DND-41 (cell line): Measurements from ENCODE around the gene TPCN1.
A peak's percentile ranks its signal among the peaks of the same experiment; 100 is the strongest.

ENCODE experiments used
- ATAC-seq: fragments of 200-7000 bp; cut with Tn5 transposase; 3 replicates; pipeline ENCODE4 v1.9.1; 2021; ENCODE audit warnings: low read depth; ENCODE audit not compliant: insufficient read depth
- DNase-seq: peaks from one replicate; pipeline ENCODE4 v3.0.0-alpha.2; 2020
- H2AFZ ChIP-seq: 2 replicates; pipeline ENCODE4 v1.6.0; 2012; ENCODE audit warnings: low read depth, low read length
- H3K27ac ChIP-seq: 2 replicates; pipeline ENCODE4 v1.5.1; 2012; ENCODE audit warnings: low read length, inconsistent platforms
- H3K27me3 ChIP-seq: fragments of 200-600 bp; sonication (generic); 2 replicates; pipeline ENCODE4 v1.6.0; 2012; ENCODE audit warnings: low read length, mild to moderate bottlenecking, inconsistent platforms; ENCODE audit not compliant: insufficient read depth, poor library complexity
- H3K36me3 ChIP-seq: 2 replicates; pipeline ENCODE4 v1.5.1; 2012; ENCODE audit warnings: low read length, inconsistent platforms; ENCODE audit not compliant: insufficient read depth
- H3K4me1 ChIP-seq: 2 replicates; pipeline ENCODE4 v1.5.1; 2012; ENCODE audit warnings: mild to moderate bottlenecking, low read length; ENCODE audit not compliant: insufficient read depth
- H3K4me2 ChIP-seq: 2 replicates; pipeline ENCODE4 v1.6.0; 2012; ENCODE audit warnings: mild to moderate bottlenecking, moderate library complexity, low read length, inconsistent platforms; ENCODE audit not compliant: insufficient read depth
- H3K4me3 ChIP-seq, 2 experiments: fragments of 200-600 bp in 1 of 2; shearing (Covaris generic) in 1 of 2; 2 replicates each; pipeline ENCODE4 v1.5.1; 2012 to 2016; ENCODE audit warnings: inconsistent platforms in 2 of 2, low read length in 2 of 2, mild to moderate bottlenecking in 2 of 2, low read depth in 1 of 2, moderate library complexity in 1 of 2
- H3K79me2 ChIP-seq: 2 replicates; pipeline ENCODE4 v1.6.0; 2012; ENCODE audit warnings: low read length, inconsistent platforms; ENCODE audit not compliant: insufficient read depth
- H3K9ac ChIP-seq: 2 replicates; pipeline ENCODE4 v1.6.0; 2012; ENCODE audit warnings: low read depth, mild to moderate bottlenecking, inconsistent platforms, low read length, moderate library complexity
- H3K9me3 ChIP-seq: 2 replicates; pipeline ENCODE4 v1.5.1; 2012; ENCODE audit warnings: low read length, moderate library complexity, mild to moderate bottlenecking, inconsistent platforms; ENCODE audit not compliant: insufficient read depth, severe bottlenecking
- H4K20me1 ChIP-seq: 2 replicates; pipeline ENCODE4 v1.6.0; 2012; ENCODE audit warnings: low read length; ENCODE audit not compliant: insufficient read depth
- EZH2 ChIP-seq: IDR thresholded peaks from 3 replicates; pipeline ENCODE4 v1.6.1; 2012; ENCODE audit warnings: borderline replicate concordance, low read depth, mild to moderate bottlenecking, moderate library complexity, low read length, inconsistent platforms; ENCODE audit not compliant: severe bottlenecking
- TF ChIP-seq, protein P1 (sequence below): IDR thresholded peaks from 2 replicates; pipeline ENCODE4 v1.5.1; 2012; ENCODE audit warnings: borderline replicate concordance, low read length, moderate library complexity, mild to moderate bottlenecking; ENCODE audit not compliant: poor library complexity, severe bottlenecking; ENCODE audit errors: extremely low read depth

The TPCN1 gene

GRCh38 chr12:113254298-113254697, 33.0 kb downstream of the TPCN1 start:
- H3K79me2 ChIP-seq = no peaks in the 10 kb centered on the region
- no peak for TF ChIP-seq EZH2
- TF ChIP-seq, protein P1, sequence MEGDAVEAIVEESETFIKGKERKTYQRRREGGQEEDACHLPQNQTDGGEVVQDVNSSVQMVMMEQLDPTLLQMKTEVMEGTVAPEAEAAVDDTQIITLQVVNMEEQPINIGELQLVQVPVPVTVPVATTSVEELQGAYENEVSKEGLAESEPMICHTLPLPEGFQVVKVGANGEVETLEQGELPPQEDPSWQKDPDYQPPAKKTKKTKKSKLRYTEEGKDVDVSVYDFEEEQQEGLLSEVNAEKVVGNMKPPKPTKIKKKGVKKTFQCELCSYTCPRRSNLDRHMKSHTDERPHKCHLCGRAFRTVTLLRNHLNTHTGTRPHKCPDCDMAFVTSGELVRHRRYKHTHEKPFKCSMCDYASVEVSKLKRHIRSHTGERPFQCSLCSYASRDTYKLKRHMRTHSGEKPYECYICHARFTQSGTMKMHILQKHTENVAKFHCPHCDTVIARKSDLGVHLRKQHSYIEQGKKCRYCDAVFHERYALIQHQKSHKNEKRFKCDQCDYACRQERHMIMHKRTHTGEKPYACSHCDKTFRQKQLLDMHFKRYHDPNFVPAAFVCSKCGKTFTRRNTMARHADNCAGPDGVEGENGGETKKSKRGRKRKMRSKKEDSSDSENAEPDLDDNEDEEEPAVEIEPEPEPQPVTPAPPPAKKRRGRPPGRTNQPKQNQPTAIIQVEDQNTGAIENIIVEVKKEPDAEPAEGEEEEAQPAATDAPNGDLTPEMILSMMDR = no peak
- H3K27ac ChIP-seq = no peak overlapping the region
- H3K4me2 ChIP-seq = no peak overlapping the region
- peaks cover 29% of the 10 kb centered on the region for H3K36me3 ChIP-seq
- H4K20me1 ChIP-seq = no peaks in the 10 kb centered on the region
- H3K9me3 ChIP-seq = no peaks in the 10 kb centered on the region
- peaks cover 8% of the 10 kb centered on the region for H3K4me1 ChIP-seq
- no peak for DNase-seq
- no peak for ATAC-seq
- no peak overlapping the region for H3K4me3 ChIP-seq
- H2AFZ ChIP-seq = no peak overlapping the region
- H3K9ac ChIP-seq = no peak overlapping the region
- no peaks in the 10 kb centered on the region for H3K27me3 ChIP-seq

DNA sequence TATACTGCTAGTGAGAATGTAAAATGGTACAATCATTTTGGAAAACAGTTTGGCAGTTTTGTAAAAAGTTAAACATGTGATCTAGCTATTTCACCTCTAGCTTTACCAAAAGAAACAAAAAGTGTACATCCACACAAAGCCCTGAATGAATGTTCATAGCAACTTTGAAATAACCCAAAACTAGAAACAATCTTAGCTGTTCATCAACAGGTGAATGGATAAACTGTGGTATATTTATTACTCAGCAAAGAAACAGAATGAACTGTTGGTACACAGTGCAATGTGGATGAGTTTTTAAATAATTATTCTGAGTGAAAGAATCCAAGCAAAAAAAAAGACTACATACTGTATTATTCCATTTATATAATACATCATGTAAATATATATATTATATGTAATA, 36.3 kb downstream of the TPCN1 start:
- no peak for TF ChIP-seq EZH2
- TF ChIP-seq, protein P1 = no peak
- ATAC-seq (no peak), DNase-seq (no peak)
- Histone ChIP-seq H3K9me3 (no peaks in the 10 kb centered on the region), H3K4me3 (no peak overlapping the region), H3K27ac (peak overlapping the region; percentile 11; the same call in 1 of the 2 replicates), H3K79me2 (0 out of 2 replicates have a peak, but pooled peaks cover 2% of the 10 kb centered on the region), H3K27me3 (no peaks in the 10 kb centered on the region), H3K4me2 (no peak overlapping the region), H3K9ac (no peak overlapping the region), H4K20me1 (no peaks in the 10 kb centered on the region), H2AFZ (no peak overlapping the region), H3K4me1 (peaks cover 40% of the 10 kb centered on the region), H3K36me3 (peaks cover 11% of the 10 kb centered on the region; the same call in 1 of the 2 replicates)

DNA sequence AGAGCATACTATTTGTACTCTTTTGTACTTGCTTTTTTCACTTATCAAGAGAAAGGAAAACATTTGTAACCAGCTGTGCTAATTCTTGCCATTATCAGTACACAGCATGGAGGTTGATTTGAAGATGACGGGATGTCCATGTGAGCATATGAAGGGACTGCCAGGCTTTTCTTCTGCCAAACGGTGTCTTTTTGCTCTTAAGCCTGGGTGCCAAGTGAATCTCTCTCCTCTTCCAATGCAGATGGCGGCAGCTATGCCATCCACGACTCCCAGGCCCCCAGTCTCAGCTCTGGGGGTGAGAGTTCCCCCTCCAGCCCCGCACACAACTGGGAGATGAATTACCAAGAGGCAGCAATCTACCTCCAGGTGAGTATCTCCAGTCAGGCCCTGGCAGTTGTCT, 38.9 kb downstream of the TPCN1 start:
- H3K9me3 ChIP-seq = no peaks in the 10 kb centered on the region
- no peak overlapping the region for H3K4me3 ChIP-seq
- ATAC-seq (no peak), DNase-seq (no peak)
- peak overlapping the region; percentile 93 for H3K27ac ChIP-seq
- H2AFZ ChIP-seq = no peak overlapping the region
- H3K4me1 ChIP-seq = peaks cover 57% of the 10 kb centered on the region
- peaks cover 8% of the 10 kb centered on the region for H3K79me2 ChIP-seq
- no peaks in the 10 kb centered on the region for H4K20me1 ChIP-seq
- H3K27me3 ChIP-seq = no peaks in the 10 kb centered on the region
- H3K36me3 ChIP-seq = peaks cover 10% of the 10 kb centered on the region
- H3K9ac ChIP-seq = peak overlapping the region; percentile 50; the same call in 1 of the 2 replicates
- TF ChIP-seq, protein P1 = no peak
- no peak for TF ChIP-seq EZH2
- no peak overlapping the region for H3K4me2 ChIP-seq
